ENCODE results near the gene BCAR1. TPM values are rescaled to one million over a fixed set of nuclear protein-coding genes. Genes with fewer than 3 reads are reported as not detected.
"Not testable (repeated sequence)": the region's sequence is repeated elsewhere in the genome, so short reads cannot be mapped to it uniquely, and the experiment has no call there.

BCAR1 gene
- total RNA-seq, 1 experiment from 2014 or later, result 19.7 TPM

DNA sequence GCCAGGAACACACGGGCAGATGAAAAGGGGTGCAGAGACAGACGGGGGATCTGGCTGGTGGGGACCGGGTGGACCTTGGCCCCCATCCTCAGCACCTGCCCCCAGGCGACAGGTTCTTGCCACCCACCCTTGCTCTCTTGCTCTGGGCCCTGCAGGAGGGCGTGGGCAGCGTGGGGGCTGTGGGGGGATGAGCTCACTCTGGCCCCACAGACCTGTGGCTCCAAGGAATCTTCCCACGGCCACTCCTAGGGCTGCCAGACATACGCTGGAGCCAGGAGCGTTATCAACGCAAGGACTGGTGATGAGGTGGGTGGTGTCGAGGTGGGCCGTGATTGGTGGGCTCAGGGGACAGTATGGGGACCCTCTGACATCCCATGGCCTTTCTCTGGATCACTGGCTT, 26.3 kb downstream of the BCAR1 start:
- no peak for DNase-seq (ENCODE audit: low read depth)

- DNase-seq (ENCODE audit: low read depth), result peak; percentile 31
Observed at GRCh38 chr16:75224306-75225082, 26.9 kb downstream of the BCAR1 start.

DNA sequence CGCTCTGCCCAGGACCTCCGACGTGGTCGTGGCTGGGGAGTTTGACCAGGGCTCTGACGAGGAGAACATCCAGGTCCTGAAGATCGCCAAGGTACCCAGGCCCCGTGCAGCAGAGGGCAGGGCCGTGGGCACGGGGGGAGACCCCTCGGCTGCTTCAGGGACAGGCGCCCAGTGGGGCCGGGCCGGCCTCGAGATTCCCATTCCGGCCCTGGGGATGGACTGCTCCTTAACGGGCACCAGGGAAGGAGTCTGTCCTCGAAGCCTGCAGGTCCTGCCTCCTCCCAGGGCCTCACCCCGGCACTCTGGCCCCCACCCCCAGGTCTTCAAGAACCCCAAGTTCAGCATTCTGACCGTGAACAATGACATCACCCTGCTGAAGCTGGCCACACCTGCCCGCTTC, 28.3 kb downstream of the BCAR1 start:
- not testable (repeated sequence) for DNase-seq (ENCODE audit: low read depth)

DNA sequence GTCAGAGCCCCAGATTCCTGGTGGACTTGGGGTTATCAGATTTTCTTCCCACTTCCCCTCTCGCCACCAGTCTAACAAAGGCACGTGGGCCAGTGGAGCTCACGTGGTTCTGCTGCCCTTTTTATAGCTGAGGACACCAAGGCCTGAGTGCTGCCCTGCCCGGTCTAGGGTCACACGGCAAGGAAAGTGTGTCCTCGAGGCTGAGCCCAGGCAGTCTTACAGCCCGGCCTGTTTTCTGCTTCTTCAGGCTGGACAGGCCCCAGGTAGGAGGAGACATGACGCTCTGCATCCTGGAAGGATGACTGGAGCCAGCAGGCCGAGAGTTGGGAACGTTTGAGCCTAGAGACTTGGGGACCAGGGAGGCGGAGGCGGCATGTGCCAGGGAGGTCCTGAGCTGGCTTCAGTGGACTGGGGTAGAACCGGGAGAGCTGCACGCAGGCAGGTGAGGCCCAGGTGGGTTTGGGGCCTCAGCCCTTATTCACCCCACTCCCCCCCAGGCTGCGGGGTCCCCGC, 29.1 kb downstream of the BCAR1 start:
- no peak for DNase-seq (ENCODE audit: low read depth)

DNA sequence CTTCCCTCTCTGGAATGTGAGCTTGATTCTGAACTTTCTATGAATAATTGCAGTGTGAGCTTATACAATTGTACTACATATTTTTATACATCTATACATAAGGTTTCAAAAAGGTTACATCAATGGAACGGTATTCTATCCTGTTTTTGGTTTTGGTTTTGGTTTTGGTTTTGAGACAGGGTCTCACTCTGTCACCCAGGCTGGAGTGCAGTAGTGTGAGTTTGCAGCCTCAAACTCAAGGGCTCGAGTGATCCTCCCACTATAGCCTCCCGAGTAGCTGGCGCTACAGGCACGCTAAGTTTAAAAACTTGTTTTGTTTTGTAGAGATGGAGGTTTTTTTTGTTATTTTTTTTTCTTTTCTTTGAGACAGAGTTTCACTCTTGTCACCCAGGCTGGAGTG, 31.6 kb downstream of the BCAR1 start:
- no peak for DNase-seq (ENCODE audit: low read depth)

- DNase-seq (ENCODE audit: low read depth), result no peak
Observed at GRCh38 chr16:75219088-75219487, 32.3 kb downstream of the BCAR1 start.

DNA sequence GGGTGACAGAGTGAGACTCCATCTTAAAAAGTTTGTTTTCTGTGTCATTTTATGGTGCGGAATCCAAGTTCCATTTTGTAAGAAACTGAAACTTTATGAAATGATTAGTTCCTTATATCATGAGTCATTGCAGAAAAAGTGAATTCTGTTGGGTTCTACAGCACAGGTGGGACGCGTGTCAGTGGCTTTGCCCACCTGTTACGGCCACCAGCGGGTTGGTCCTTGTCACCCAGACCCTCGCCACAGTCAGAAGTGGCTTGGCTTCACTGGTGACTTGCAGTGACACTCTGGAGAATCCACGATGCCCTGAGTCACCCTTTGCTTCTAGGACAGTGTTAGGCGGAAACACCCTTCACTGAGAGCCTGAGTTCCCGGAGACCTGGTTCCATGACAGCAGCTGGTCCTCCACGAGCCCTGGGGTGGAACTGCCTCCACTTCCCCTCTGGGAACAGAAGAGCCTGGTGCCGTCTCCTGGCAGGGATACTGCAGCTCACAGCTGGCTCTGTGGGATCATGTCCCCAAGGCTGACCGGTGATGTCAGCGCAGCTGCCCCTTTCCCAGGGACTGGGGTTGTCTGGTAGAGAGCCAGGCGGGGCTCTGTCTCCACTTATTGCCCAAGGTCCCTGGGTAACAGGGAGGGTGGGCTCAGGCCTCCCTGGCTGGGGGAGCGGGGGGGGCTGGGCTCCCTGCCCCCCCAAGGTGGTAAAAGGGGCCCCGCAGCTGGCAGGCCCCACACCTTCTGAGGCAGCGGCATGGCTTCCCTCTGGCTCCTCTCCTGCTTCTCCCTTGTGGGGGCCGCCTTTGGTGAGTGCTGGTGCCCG, 33.0 kb downstream of the BCAR1 start, which contains the start of gene CTRB1:
CTRB1 (plus strand) TSS at position 733 of the 821 bp plus-strand sequence; CDS start at position 753, 20 bp downstream.
- no peak for DNase-seq (ENCODE audit: low read depth)

GRCh38 chr16:75217389-75217851, 34.0 kb downstream of the BCAR1 start:
- no peak for DNase-seq (ENCODE audit: low read depth)

DNA sequence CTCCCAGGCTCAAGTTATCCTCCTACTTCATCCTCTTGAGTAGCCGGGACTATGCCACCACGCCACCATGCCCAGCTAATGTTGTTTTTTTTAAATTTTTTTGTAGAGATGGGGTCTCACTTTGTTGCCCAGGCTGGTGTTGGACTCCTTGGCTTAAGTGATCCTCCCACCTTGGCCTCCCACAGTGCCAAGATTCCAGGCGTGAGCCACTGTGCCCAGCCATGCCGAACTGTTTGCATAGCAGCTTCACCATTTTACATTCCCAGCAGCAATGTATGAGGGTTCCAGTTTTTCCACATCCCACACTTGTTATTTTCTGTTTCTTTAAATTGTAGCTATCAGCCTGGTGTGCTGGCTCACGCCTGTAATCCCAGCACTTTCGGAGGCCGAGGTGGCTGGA, 34.8 kb downstream of the BCAR1 start:
- no peak for DNase-seq (ENCODE audit: low read depth)

DNA sequence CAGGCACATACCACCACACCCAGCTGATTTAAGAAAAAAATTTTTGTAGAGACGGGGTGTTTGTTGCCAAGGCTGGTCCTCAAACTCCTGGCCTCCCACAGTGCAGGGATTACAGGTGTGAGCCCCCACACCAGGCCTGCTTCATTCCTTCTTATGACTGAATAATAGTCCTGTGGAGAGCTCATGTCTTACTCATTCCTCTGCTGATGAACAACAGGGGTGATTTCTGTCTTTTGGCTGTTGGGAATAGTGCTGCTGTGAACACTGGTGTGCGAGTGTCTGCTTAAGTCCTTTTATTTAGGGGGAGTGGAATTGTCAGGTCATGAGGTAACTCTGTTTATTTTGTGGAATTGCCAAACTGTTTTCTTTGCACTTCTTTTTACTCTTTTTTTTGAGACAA, 35.3 kb downstream of the BCAR1 start:
- DNase-seq (ENCODE audit: low read depth), result no peak

DNA sequence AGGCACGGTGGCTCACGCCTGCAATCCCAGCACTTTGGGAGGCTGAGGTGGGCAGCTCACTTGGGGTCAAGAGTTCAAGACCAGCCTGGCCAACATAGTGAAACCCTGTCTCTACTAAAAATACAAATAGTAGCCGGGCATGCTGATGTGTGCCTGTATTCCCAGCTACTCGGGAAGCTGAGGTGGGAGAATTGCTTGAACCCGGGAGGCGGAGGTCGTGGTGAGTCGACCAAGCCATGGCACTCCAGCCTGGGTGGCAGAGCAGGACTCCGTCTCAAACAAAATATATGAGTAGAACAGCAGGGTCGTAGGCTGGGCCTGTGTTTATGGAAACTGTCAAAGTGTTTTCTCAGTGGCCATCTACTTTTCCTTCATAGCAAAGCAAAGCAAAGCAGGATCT, 40.1 kb downstream of the BCAR1 start:
- not testable (repeated sequence) for DNase-seq (ENCODE audit: low read depth)

- DNase-seq (ENCODE audit: low read depth), result no peak
Observed at GRCh38 chr16:75209944-75210343, 41.5 kb downstream of the BCAR1 start.

GRCh38 chr16:75209514-75209913, 41.9 kb downstream of the BCAR1 start:
- DNase-seq (ENCODE audit: low read depth), result not testable (repeated sequence)

DNA sequence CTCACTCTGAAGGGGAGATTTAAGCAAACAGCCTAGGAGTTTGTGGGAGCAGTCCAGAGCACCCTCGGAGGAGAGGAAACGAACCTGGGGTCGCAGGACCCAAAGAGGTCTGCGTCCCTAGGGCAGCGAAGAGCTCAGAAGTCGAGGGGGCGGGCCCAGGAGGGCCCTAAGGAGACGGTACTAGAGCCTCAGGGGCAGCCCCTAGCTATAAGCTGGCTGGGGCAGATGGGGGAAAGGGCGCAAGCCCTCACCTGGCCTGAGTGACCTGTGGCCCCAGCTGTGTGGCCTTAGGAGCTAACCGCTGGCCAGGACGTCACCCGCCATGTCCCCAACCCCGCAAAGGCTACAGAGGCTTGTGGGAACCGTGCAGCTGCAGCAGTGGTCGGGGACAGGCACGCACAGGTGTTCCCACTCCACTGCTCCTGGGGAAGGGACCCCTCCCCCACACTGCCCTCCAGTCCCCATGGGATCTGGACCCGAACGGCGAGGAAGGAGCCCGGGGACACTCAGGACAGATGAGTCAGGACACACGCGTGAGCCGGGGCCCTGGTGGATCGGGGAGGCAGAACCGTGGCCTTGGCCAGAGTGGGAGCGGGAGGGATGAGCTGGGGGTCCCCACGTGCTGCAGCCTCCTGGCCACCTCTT, 42.4 kb downstream of the BCAR1 start:
- DNase-seq (ENCODE audit: low read depth), result no peak

- DNase-seq (ENCODE audit: low read depth), result no peak
Observed at GRCh38 chr16:75208242-75208825, 43.1 kb downstream of the BCAR1 start.

- no peak for DNase-seq (ENCODE audit: low read depth)
Observed at GRCh38 chr16:75207831-75208230, 43.6 kb downstream of the BCAR1 start.

GRCh38 chr16:75206749-75207451, 44.5 kb downstream of the BCAR1 start, which contains the start of gene CTRB2:
CTRB2 (minus strand) TSS chr16:75207161; CDS start chr16:75207141, 20 bp downstream.
- DNase-seq (ENCODE audit: low read depth), result no peak

DNA sequence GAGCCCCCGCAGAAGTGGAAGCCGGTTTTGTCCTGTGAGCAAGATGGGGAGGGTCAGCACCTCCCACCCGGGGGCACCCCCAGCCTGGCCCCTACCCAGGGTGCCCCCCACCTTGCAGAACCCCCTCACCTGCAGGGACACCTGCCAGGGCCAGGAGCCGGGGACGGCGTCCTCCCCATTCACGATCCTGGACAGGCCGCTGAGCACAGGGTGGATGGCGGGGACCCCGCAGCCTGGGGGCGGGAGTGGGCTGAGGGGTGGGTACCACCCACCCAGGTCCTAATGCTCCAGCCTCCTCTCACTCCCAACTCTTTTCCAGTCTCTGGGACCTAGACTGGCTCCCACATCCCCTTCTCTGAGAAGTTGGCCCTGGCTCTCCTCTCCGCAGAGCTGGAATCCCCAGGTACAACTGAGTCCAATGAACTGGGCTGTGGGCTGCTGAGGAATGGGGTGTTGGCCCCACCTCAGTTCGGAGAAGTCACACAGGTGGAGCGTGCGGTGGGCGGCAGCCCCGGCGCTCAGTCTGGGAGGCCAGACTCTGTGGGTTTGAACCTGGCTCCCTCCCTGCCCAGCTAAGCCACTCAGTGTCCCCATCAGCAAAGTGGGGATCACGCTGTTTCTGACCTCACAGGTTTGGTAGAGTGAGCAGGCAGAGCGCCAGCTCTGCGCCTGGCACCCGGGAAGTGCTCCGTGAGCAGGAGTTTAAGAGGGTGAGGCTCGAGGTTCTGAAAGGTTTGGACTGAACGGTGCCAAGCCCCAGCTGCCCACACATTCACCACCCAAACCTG, 45.3 kb downstream of the BCAR1 start:
- DNase-seq (ENCODE audit: low read depth), result not testable (repeated sequence)

- not testable (repeated sequence) for DNase-seq (ENCODE audit: low read depth)
Observed at GRCh38 chr16:75205438-75205837, 46.0 kb downstream of the BCAR1 start.

DNA sequence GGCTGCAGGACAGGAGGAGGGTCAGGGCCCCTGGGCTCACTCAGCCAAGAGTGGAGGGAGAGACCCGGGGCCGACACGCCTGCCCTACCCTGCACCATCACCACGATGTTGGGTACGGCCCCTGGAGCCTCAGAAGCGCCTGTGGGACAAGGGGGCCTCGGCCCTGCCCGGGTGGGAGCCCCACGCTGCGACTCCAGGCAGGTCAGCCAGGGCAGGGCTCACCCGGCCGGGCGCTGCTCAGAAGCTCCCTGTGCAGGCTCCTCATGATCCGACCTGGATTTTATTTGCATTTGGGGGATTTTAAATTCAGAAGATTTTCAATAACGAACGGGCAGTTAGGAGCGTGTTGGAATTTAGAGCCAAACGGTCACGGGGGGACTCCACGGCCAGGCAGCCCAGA, 46.5 kb downstream of the BCAR1 start:
- not testable (repeated sequence) for DNase-seq (ENCODE audit: low read depth)

All from RPMI7951 (cell line).